ENCODE measurements around the gene THSD4. TPM values are rescaled to one million over a fixed set of nuclear protein-coding genes. Genes with fewer than 3 reads are reported as not detected.

Gene THSD4
- total and polyA plus RNA-seq, 9 of the 15 experiments (the other 6 are each of a cell fraction or from before 2014, with no cell fraction given), result 0.04 TPM; not detected in 5

GRCh38 chr15:71218272-71218805 lies 103.1 kb downstream of the THSD4 start:
- Histone ChIP-seq H3K9me1 (ENCODE audit: control insufficient read depth, insufficient read depth, low read length) (no peaks in the 10 kb centered on the region), H3K9ac (ENCODE audit: insufficient read depth in 1 of 2, low read depth in 2 of 2, low read length in 2 of 2) (no peak overlapping the region), H3K4me1 (replicated peaks in 1 of 2; ENCODE audit: control insufficient read depth in 2 of 2, insufficient read depth in 2 of 2, low read length in 2 of 2) (no peaks in the 10 kb centered on the region), H4K20me1 (replicated peaks; ENCODE audit: control insufficient read depth, insufficient read depth, low read length) (no peaks in the 10 kb centered on the region), H3K27ac (ENCODE audit: extremely low read depth, low read depth, low read length) (no peak overlapping the region), H3K4me3 (no peak overlapping the region), H3K36me3 (ENCODE audit: control insufficient read depth, insufficient read depth, low read length) (no peaks in the 10 kb centered on the region), H3K27me3 (ENCODE audit: control insufficient read depth in 2 of 2, insufficient read depth in 2 of 2, low read length in 2 of 2) (no peaks in the 10 kb centered on the region; a peak in 2 of 5 replicates), H2AFZ (ENCODE audit: low read depth, low read length) (no peak overlapping the region), H3K79me2 (ENCODE audit: control insufficient read depth, insufficient read depth, low read length) (no peaks in the 10 kb centered on the region), H3K4me2 (ENCODE audit: insufficient read depth, low read length) (no peak overlapping the region), H3K9me3 (replicated peaks; ENCODE audit: control insufficient read depth, insufficient read depth, low read depth, low read length) (no peaks in the 10 kb centered on the region)
- in situ Hi-C loops (cut with MboI), result no loop called here
- POLR2A ChIA-PET, result interaction anchor here (0.7 kb wide), 1 partner anchor 27 kb away, joined by 3 read pairs; no protein-coding TSS in a partner anchor
- FAIRE-seq (no peak), ATAC-seq (no peak), DNase-seq (ENCODE audit: extremely low read depth in 1 of 4, low spot score in 3 of 4) (no peak)
- intact Hi-C loops (cut with micrococcal nuclease), result no loop called here
- TF ChIP-seq TOE1 (IDR thresholded peaks at IDR 0.05; ENCODE audit: borderline replicate concordance) (no peak), TOE1 (CRISPR knock-in tag; IDR thresholded peaks at IDR 0.05; ENCODE audit: borderline replicate concordance, low read depth) (no peak), GTF3C2 (IDR thresholded peaks at IDR 0.05; ENCODE audit: borderline replicate concordance, extremely low read depth, insufficient read length) (no peak)
- BruUV-seq (replicated peaks), result no TSS peak
- WGBS (ENCODE audit: insufficient coverage, low coverage, missing lambda C conversion rate), result 1% methylated on average over 5 of the region's 5 CpGs
- CTCF ChIA-PET (ENCODE audit: low intra/inter-chr PET ratio), result no interaction called here
